Measurements from ENCODE around the gene CYGB.

The CYGB gene

DNA sequence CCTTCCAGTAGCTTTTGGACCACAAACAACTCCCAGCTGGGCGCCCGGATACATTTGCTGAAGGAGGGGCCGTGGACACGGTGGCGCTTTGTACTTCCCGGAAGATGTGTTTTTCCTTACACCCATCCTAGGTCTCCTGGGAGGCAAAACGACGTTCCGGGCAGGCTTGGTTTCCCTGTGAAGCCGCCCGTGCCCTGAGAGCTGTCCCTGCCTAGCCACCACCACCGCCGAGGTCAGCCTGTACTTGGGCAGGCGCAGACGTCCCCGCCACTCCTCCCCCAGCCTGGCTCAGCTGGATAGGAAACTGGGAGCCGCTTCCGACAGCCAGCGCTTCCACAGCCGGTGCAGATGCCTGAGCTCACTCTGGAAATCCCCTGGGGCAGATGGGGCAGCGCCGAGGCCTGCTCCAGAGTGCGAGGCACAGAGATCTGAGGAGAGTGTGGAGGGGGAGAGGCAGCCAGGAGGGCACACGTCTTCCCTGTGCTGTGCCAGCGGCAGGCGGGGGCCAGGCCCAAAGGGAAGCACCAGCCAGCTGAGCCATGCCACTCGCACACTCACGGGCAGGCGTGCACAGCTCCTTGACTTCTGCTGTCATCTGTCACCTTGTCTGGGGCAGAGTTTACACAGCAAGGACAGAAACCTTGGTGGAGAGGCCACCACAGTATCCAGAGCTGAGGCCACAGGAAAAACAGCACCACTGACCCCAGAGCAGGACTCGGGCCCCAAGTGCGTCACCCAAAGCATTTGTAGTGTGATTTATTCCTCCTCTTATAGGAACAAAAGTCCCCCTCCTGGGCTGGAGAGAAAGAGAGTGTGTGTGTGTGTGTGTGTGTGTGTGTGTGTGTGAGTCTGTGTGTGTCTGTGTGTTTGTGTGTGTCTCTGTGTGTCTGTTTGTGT, 39.3 kb downstream of the CYGB start:
- DNase-seq: no peak

DNA sequence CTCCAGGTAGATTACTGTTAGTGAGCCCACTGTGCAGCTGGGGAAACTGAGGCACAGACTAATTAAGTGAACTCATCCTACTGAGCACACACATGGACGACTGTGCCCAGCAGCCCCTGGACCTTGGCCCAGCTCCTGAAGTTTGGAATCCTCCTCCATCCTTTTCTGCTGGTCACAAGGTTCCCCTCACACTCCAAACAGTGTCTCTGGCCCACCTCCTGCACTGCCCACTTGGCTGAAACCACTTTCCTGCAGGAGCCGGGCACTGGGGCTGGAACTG, 39.9 kb downstream of the CYGB start:
- DNase-seq: no peak

DNA sequence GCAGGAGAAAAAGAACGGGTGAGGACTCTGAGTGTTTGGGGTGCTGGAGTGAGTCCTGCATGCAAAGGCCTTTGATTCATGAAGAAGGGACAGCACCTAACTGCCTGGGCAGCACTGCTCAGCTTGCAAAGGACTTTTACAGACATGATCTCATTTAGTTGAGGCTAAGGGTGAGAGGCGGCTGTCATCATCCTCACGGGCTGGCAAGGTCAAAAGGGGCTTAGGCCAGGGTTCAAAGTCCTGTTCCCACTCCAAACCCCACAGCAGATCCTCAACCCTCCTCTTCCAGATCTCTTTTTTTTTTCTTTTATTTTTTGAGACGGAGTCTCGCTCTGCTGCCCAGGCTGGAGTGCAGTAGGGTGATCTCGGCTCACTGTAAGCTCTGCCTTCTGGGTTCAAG, 41.0 kb downstream of the CYGB start:
- DNase-seq: no peak

DNA sequence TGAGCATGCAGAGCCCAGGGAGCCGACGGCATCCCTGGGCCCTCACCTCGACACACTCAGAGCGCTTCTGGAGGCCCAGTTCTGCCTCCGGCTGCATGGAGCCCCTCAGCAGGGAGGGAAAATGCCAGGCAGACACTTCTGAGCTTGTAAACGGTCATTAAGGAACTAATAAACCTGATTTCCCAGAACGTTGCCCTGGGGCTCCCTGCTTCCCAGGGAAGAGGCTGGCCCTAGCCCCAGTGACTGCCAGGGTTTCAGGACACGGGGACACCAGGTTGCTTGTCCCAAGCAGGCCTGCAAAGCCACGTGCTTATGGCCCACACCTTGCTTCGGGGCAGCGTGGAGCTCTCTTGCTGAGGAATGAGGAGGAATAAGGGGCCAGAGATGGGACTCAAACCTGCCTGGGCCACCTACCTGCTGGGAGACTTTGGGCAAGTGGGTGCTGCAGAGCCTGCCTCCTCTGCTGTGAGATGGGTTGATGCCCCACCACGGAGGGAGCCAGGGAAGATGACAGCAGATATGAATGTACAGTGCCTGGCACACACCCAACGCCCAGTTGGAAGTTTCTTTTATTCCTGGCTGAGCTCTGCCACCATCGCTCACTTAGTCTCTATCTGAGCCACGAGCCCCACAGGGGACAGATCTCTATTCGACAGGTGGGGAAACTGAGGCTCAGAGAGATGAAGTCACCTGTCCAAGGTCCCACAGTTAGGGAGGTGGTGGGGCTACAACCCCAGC, 41.7 kb downstream of the CYGB start:
- no peak for DNase-seq

DNA sequence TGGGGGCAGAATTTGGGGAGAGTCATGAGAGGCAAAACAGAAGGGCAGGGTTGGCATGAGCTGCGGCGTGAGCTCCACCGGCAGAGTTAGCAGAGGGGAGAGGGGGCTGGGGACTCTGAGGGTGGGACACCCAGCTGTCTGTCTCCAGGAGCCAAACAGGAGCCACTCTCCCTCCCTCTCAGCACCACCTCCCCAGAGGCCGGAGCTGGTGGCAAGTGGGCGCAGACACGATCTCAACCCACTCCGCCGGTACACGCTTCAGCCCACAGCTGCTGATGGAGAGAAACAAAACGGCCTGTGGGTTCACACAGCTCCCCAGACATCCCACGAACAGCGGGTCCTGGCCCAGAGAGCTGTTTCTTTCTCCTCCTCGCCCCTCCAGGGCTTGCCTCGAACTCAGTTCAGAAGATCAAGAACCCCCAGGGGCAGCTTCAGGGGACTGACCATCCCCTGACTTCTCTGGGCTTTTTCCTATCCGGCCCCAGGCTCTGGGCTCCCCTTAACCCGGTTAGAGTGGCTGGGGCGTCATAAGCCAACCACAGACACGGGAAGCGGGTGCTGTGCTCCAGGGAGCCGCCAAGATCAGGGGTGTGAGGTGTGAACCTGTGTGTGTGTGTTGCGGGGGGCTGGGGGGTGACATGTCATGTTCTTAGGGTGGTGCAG, 43.9 kb downstream of the CYGB start:
- DNase-seq: no peak

DNA sequence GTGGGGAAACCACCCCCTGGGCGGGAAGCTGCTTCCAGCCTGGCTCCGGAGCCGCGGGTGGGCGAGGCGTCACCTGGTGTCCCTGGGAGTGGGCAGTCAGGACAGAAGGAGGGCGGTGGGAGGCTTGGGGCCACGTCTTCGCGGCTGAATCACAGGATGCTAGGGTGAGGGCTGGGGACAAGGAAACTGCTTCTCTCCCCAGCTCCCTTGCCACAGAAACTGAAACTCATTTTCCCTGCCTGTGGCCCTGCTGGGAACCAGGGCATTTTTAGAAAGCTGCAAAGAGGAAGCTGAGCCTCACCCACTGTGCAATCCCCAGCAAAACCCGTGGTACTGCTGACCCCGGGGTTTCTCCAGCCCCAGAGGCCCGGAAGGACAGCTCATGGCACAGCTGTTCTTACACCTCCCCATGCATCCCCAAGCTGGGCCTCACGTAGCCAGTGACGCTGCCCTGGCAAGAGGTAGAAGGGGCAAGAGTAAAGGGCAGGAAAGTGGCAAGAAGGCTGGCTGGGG, 44.5 kb downstream of the CYGB start:
- peak in 1 of 2 experiments; percentile 35 for DNase-seq

DNA sequence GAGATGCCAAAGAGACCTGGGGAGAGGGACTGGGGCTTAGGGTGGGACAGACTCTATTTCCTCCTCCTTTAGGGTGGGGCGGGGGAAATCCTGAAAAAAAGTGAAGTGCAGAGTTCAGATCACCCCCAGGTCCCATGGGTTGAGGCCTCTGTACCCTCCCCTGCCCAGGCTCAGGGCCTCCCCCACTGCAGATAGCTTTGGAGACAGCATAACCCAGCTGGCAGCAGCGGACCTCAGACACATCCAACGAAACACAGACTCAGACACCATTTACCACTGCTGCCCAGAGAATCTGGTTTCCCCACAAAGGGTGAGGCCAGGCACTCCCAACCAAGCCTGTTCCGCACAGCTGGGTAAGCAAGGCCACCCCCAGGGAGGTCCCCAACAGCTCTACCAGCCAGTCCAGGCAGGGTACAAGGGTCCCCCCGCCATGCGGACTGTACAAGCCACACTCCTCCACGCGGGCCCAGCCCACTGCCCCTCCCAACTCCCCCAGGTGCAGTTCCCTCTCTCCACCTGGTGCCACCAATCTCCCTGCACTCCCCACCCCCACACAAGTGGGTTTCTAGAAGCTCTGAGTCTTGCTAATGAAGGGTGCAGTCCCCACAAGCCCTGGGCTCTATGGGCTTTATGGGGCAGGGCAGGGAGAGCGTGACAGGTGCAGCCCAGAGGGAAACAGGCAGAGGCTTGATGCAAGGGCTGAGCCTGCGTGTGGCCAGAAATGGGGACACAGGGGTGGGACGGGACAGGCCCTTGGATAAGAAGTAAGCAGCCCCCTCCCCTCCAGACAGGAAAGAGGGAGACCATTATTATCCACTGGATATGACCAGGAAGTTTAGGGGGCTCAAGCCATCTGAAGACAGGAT, 45.2 kb downstream of the CYGB start:
- peak in 1 of 2 experiments; percentile 11 for DNase-seq

DNA sequence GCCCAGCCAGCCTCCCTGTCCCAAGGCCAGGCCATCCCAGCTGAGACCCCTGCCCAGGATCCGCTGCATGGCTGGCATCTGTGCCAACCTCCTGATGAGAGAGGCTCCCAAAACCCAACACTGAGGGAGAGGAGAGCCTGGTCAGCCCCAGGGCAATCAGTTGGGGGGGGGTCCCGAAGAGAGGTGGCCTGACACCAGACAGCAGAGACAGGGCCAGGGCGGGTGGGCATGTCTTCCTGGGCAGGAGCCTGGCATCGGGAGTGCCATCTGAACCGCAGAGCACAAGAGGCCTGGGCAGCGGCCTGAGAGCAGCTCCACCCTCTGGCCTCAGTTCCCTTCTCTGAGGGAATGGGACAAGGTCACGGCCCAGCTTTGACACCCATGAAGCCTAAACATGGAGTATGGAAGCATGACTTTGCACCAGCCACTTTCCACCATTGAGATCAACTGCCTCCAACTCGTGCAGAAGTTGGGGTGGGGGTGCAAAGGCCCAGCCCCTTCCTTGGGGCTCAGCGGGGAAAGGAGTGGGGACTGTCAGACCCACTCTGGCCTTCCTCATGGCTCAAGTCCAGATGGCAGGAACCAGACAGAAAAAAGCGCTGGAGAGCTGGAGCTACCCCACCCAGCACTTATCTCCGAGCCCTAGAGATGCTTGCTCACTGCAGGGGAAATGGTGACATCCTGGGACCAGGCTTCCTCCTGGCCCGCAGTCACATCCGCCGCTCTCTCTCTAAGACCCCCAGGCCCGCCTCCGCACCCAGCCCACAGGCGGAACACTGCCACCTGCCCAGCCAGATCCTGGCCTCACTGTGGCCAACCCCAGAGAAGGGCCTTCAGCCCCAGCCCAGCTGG, 46.0 kb downstream of the CYGB start:
- no peak for DNase-seq

DNA sequence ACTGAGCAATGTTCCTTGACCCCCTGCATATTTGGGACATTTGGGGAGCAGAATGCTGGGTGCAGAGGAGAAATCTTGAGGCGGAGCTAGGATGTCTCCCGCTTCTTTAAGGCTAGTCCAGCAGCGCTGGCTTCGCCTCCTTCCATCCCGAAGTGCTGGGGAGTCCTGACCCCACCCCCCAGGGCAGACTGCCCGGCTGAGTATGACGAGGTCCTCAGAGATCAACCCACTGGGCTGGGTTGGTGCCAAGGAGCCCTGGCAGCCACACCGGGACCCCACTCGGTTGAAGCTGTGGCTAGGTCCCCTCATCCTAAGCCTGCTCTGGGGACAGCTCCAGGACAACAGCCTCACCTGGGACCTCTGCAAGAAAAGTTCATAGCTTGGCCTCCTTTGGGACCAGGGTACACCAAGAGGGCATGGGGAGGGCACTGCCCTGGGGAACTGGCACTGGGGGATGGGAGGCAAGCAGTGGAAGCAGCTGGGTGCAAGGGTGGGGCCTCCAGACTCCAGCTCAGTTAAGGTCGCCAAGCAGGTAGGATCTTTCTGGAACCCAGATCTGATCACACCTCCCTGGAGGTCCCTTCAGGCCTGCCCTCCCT, 47.3 kb downstream of the CYGB start:
- DNase-seq: no peak

DNA sequence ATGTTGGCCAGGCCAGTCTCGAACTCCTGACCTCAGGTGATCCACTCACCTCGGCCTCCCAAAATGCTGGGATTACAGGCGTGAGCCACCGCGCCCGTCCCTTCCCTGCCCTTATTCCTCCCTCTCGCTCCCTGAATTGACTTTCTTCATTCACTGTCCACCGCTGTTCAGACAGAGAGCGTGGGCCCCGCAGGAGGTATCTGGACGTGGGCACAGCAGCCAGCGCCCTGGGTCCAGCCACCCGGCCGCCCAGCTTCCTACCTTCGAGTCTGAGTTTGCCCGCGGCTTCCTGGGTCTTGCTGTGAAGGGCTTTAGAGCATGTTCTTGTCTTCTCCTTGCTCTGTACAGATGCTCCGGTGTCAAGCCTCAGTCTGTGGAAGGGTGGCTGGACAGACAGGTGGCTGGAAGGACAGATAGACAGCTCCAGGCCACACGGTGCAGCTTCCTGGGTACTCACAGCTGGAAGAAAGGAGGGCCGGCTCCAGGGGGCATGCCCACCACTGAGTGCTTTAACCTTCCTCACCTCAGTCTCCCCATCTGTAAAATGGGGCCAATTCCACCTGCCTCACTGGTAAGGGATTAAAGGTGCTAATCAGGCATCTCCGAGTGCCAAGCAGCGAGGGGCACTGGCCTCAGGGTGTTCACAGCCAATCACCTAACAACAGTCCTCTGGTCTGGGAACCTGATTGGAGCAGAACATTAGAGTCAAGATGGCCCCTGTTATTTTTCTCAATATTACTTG, 49.9 kb downstream of the CYGB start:
- no peak for DNase-seq

DNA sequence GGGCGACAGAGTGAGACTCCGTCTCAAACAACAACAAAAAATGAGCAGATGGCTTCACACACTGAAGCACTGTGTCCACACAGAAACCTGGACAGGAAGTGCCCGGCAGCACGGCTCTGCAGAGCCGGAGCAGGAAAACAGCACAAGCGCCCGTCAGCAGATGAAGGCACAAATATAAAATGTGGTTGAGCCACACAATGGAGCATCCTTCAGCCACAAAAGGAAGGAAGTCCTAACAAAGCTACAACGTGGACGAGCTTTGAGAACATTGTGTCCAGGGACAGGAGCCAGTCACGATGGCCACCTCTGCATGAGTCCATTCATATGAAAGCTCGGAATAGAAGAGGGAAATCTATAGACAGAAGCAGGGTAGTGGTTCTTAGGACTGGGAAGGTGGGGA, 51.9 kb downstream of the CYGB start:
- no peak for DNase-seq

DNA sequence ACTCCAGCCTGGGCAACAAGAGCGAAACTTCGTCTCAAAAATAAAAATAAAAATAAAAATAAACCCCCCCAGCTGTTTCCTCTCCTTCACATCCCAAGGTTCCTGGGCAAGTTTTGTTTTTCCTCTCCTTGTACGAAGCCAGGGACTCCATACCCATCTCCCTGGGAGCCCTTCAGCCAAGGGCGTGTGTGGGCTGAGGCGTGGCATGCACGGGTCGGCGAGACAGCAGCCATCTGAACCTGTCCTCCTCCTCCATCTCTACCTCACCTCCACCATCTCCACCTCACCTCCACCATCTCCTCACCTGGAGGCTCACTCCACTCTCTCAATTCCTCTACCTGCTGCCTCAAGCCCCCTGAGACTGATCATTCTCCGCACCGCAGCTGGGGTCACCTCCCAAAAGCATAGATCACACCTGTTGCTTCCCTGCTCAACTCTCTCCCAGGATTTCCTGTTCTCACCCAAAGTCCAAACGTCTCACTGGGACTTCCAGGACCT, 53.2 kb downstream of the CYGB start:
- DNase-seq: no peak

DNA sequence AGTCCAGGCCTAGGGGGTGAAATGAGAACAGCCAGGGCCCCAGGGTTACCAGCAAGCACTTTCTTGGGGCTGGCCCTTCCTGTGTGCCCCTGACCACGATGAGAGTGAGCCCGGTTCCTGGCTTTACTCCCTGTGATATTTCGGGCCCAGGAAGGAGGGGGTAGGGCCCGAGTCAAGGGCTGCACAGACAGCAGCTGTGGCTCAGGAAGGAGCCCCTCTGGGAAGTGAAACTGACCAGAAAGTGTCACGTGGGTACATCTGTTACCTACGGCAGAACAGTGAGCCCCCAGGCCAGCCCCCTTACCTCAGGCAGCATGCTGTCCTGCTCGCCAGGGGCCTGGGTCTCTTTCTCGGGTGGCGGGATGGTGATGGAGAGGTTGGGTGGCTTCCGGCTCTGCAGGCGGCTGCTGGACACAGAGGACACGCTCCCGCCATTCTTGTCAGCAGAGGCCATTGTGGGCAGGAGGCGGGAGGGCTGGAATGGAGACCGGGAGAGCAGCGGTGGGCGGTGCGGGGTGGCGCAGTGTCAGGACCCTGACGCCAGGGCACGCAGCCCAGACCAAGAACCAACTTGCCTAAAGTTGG, 56.3 kb downstream of the CYGB start:
- DNase-seq: no peak

DNA sequence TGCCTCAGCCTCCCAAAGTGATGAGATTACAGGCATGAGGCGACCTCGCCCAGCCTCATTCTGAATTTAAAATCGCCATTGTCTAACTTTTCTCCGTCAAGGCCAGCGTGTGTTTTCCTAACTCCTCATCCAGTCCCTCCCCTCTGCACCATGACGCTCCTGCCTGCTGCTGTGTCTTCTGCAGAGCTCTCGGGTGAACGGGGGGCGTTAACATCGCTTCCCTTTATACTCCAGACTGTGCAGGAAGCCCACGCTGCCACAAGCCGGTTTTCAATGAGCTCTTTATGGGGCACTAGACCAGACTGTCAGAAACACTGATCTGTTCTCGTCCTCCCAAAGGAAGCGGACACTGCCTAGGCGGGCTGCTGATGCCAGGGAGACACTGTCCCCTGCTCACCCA, 56.9 kb downstream of the CYGB start:
- DNase-seq: no peak

DNA sequence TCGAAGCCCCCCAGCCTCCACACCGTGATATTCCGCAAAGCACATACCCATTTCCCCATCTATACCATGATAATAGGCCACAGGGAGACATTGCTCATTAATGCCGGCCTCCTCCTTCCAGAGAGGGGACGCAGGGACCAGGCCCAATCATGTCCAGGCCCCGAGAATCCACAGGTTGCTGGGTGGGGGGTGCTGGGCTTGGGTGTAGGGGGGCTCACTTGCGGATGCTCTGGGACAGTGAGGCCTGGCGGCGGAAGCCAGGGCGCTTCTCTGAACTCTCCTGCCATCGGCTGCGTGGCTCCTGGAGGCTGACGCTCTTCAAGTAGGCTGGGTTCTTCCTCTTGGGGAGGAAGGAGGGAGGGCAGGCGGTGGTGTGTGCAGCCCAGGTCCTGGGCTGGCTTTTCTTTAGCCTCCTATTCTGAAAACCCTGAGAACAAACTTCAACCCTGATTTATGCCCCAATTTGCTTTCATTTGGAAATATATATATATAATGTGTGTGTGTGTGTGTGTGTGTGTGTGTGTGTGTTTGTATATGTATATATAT, 57.9 kb downstream of the CYGB start:
- no peak for DNase-seq

DNA sequence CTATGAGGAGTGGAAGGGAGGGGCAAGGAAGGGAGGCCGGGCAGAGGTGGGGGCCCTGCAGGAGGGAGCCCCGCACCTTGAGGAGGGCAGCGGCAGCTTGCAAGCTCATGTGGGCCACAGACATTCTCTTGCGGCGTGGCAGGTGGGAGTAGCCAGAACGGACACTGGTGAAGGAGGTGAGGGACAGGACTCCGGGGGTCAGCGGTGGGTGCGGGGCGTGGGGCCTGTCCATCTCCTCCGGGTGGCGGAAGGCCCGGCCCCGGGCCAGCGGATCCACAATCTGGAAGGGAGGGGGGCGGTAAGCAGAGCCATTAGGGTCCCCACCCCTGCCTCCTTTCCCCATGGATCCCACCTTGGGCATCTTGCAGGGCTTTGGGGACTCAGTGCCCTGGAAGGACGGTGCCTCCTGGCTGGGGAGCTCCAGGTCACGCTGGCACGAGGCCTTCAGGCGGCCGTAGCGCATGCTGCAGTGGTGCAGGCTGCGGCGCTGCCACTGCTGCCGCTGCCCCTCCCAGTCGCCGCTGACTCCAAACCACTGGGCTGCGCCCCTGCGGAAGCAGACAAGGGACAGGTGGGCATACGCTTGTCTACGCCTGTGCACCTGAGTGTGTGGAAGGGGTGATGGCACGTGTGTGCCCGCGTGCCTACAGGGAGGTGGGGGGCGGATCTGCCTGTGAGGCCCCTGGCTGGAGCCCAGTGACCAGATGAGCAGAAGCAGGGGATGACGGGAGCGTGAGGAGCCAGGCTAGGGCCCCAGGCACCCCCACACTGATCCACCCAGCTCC, 58.6 kb downstream of the CYGB start:
- DNase-seq: no peak

DNA sequence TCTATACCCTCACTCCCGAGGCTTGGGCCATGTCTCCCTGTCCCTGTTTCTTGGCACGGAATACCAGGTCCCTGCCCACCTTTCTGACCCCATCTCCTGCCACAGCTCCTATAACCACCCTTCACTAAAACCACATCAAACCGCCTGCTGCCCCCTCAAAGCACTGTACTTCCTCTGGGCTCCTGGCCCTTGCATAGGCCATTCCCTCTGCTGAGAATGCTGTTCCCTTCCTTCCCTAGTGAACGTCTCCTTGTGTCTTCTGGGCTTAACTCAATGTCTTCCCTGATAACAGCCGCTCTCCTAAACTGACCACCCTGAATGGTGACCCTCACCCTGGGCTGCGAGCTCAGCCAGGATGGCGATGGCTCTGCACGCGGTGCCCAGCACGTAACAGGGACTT, 59.4 kb downstream of the CYGB start:
- no peak for DNase-seq

DNA sequence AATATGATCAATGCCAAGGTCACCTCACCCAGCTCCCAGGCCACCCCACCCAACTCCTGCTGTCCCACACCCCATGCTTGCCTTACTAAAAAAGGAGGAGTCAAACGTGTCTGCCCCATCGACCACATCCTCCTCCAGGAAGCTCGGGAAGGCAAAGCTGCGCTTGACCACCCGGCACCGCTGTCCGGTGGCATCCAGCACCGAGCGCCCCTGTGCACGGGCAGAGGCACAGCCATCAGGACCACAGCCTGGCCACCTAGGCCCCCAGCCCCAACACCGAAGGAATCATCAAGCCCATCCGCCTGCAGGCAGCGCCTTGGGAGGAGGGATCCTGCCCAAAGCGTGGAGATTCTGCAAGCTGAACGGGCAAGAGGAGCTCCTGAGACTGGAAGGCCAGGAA, 59.9 kb downstream of the CYGB start:
- no peak for DNase-seq
